ENCODE measurements around the gene ESRRG. TPM values are rescaled to one million over a fixed set of nuclear protein-coding genes. Genes with fewer than 3 reads are reported as not detected.
"Not testable (repeated sequence)": the region's sequence is repeated elsewhere in the genome, so short reads cannot be mapped to it uniquely, and the experiment has no call there.

Gene ESRRG
- total and polyA plus RNA-seq, 2 donors (not counting 1 experiment from before 2014, with no cell fraction given): 0.06 TPM; not detected in 1

GRCh38 chr1:216531263-216532239 lies 191.7 kb downstream of the ESRRG start:
- peak overlapping the region; percentile 63 for H2AFZ ChIP-seq (ENCODE audit: insufficient read depth, low read depth, low read length, poor library complexity, severe bottlenecking)
- Mint-ChIP-seq H3K27me3 (no peaks in the 10 kb centered on the region), H3K9me3 (ENCODE audit: insufficient read depth) (no peaks in the 10 kb centered on the region), H3K27ac (peak overlapping the region; percentile 23), H3K4me3 (peak overlapping the region; percentile 64), H3K4me1 (peaks cover 36% of the 10 kb centered on the region)
- ATAC-seq (ENCODE audit: low read depth) (no peak), DNase-seq (peak; percentile 31)
- H4K20me1 ChIP-seq (ENCODE audit: control insufficient read depth, insufficient read depth, low read length, poor library complexity, severe bottlenecking): no peaks in the 10 kb centered on the region
- peaks cover 28 to 40% of the 10 kb centered on the region in 2 donors for H3K4me1 ChIP-seq (ENCODE audit: control insufficient read depth in 2 of 2, insufficient read depth in 2 of 2, low read length in 2 of 2)
- ChIA-PET POLR2A (no interaction called here), CTCF (no interaction called here)
- peak overlapping the region; percentile 47 for H3K9ac ChIP-seq (ENCODE audit: low read length)
- H3K9me3 ChIP-seq (ENCODE audit: control extremely low read depth in 1 of 3, control insufficient read depth in 2 of 3, insufficient read depth in 1 of 3, low read length in 2 of 3): no peaks in the 10 kb centered on the region
- peak overlapping the region; percentile 62 for H3K4me2 ChIP-seq (replicated peaks; ENCODE audit: low read depth, low read length, poor library complexity, severe bottlenecking)
- H3K36me3 ChIP-seq (replicated peaks in 1 of 2; ENCODE audit: control extremely low read depth in 1 of 2, control insufficient read depth in 1 of 2, extremely low read depth in 1 of 2, insufficient read depth in 2 of 2, low read length in 1 of 2): no peaks in the 10 kb centered on the region
- TF ChIP-seq EZH2 (IDR thresholded peaks at IDR 0.05; ENCODE audit: borderline replicate concordance, insufficient read depth, low read depth, low read length, poor library complexity, severe bottlenecking) (no peak), CTCF (IDR thresholded peaks at IDR 0.05) (no peak)
- H3K27ac ChIP-seq (ENCODE audit: low read length in 2 of 2): peak overlapping the region; percentile 25 to 57
- peak overlapping the region in 4 of 5 experiments; percentile 13 to 42 (median 32) for H3K4me3 ChIP-seq (ENCODE audit: control extremely low read depth in 1 of 5, extremely low read depth in 1 of 5, insufficient read depth in 1 of 5, low read depth in 2 of 5, low read length in 4 of 5)
- H3K79me2 ChIP-seq (ENCODE audit: control insufficient read depth, insufficient read depth, low read length): no peaks in the 10 kb centered on the region
- no peaks in the 10 kb centered on the region for H3K27me3 ChIP-seq (replicated peaks in 1 of 4; ENCODE audit: control extremely low read depth in 1 of 4, control insufficient read depth in 3 of 4, insufficient read depth in 4 of 4, low read length in 3 of 4)
- 58% methylated on average over 9 of the region's 12 CpGs for WGBS (ENCODE audit: insufficient coverage)
- intact Hi-C loops (cut with micrococcal nuclease): no loop called here

GRCh38 chr1:216529851-216530250 lies 193.4 kb downstream of the ESRRG start:
- H4K20me1 ChIP-seq (ENCODE audit: control insufficient read depth, insufficient read depth, low read length, poor library complexity, severe bottlenecking); H3K4me3 Mint-ChIP-seq; H3K9me3 Mint-ChIP-seq (ENCODE audit: insufficient read depth); H3K4me3 ChIP-seq (ENCODE audit: control extremely low read depth in 1 of 5, extremely low read depth in 1 of 5, insufficient read depth in 1 of 5, low read depth in 2 of 5, low read length in 4 of 5); H3K79me2 ChIP-seq (ENCODE audit: control insufficient read depth, insufficient read depth, low read length); H3K27me3 ChIP-seq (replicated peaks in 1 of 4; ENCODE audit: control extremely low read depth in 1 of 4, control insufficient read depth in 3 of 4, insufficient read depth in 4 of 4, low read length in 3 of 4); H3K27me3 Mint-ChIP-seq; H3K4me2 ChIP-seq (replicated peaks; ENCODE audit: low read depth, low read length, poor library complexity, severe bottlenecking); H2AFZ ChIP-seq (ENCODE audit: insufficient read depth, low read depth, low read length, poor library complexity, severe bottlenecking); H3K36me3 ChIP-seq (replicated peaks in 1 of 2; ENCODE audit: control extremely low read depth in 1 of 2, control insufficient read depth in 1 of 2, extremely low read depth in 1 of 2, insufficient read depth in 2 of 2, low read length in 1 of 2); ATAC-seq (ENCODE audit: low read depth); DNase-seq; H3K27ac Mint-ChIP-seq; H3K9me3 ChIP-seq (ENCODE audit: control extremely low read depth in 1 of 3, control insufficient read depth in 2 of 3, insufficient read depth in 1 of 3, low read length in 2 of 3); intact Hi-C loops (cut with micrococcal nuclease); POLR2A ChIA-PET; CTCF ChIA-PET; H3K9ac ChIP-seq (ENCODE audit: low read length): not testable (repeated sequence)
- H3K4me1 Mint-ChIP-seq: peaks cover 40% of the 10 kb centered on the region
- Histone ChIP-seq H3K27ac (ENCODE audit: low read length in 2 of 2) (peak overlapping the region in 1 of 2 donors; percentile 3), H3K4me1 (ENCODE audit: control insufficient read depth in 2 of 2, insufficient read depth in 2 of 2, low read length in 2 of 2) (peaks cover 33 to 55% of the 10 kb centered on the region in 2 donors)
- no CpG with 5 or more reads among the region's 3 CpGs for WGBS (ENCODE audit: insufficient coverage)
